HUES6 (cell line): ENCODE results near the gene SMG6.

Source experiments
- H3K27ac ChIP-seq: 2 replicates; pipeline ENCODE4 v1.7.0; 2013; ENCODE audit warnings: low read depth, mild to moderate bottlenecking, low read length, inconsistent platforms
- H3K27me3 ChIP-seq: 2 replicates; pipeline ENCODE4 v1.6.1; 2013; ENCODE audit warnings: low read length; ENCODE audit not compliant: control insufficient read depth, insufficient read depth
- H3K36me3 ChIP-seq: 2 replicates; pipeline ENCODE4 v1.6.1; 2013; ENCODE audit warnings: low read length; ENCODE audit not compliant: control insufficient read depth, insufficient read depth
- H3K4me1 ChIP-seq: 2 replicates; pipeline ENCODE4 v1.6.1; 2013; ENCODE audit warnings: low read length; ENCODE audit not compliant: control insufficient read depth, insufficient read depth
- H3K4me3 ChIP-seq: 2 replicates; pipeline ENCODE4 v1.5.1; 2013; ENCODE audit warnings: low read depth, low read length
- H3K9ac ChIP-seq: one replicate; pipeline ENCODE4 v1.6.1; 2013; ENCODE audit warnings: mild to moderate bottlenecking, low read length
- H3K9me3 ChIP-seq: 2 replicates; pipeline ENCODE4 v1.6.1; 2013; ENCODE audit warnings: low read depth, low read length; ENCODE audit not compliant: control insufficient read depth, insufficient read depth

The SMG6 gene

DNA sequence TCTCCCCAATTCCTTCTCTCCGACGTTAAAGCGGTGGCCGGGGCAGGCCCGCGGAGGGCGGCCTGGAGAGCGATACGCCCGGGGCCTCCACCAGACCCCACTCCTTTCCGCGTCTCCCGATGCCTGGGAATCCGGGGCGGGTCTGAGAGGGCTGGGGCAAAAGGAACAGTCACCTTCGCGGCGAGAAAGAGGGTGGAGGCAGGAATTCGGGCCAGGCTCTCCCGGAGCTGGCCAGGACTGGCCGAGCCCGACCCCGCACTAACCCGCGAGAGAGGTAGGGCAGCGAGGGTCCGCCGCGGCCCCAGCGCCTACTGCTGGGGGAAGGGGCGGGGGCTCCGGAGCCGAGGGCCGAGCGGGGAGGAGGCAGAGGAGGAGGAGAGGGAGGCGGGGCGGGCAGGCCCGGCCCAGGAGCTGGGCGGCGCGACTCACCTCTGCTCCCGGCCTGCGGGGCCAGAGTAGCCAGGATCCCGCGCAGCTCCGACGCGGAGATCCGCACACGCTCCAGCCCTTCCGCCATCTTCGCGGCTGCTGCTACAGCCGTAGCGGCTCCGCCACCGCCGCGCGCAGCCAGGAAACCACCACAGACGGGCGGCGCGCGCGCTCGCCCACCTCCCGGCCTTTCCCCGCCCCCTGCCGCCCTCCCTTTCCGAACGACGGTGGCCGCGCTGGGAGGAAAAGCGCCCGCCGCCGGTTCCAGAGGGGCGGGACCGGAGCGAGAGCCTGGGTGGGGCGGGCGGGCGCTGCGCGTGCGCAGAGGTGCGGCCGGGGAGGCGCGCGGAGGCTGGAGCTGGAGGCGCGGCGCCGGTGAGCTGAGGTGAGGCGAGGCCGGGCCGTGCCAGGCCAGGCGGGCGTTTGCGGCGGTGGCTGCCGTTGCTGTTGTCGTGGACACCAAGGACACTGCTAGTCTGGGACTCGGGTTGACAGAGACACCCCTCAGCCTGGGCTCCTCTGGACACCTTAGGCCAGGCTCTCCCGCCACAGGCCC, at the start of gene SMG6, which contains the start of gene SRR:
Gene SMG6 (minus strand): TSS at position 582 of the 985 bp plus-strand sequence. CDS start 65 bp downstream, at position 517.
Gene SRR (plus strand): TSS at position 747 of the 985 bp plus-strand sequence. CDS start 11,611 bp downstream, outside the sequence.
- Histone ChIP-seq H3K4me1 (no peaks in the 10 kb centered on the region), H3K4me3 (peak within 1 kb of the TSS; percentile 81), H3K9me3 (no peaks in the 10 kb centered on the region), H3K27me3 (no peaks in the 10 kb centered on the region), H3K9ac (peak within 1 kb of the TSS; percentile 85), H3K36me3 (peaks cover 18% of the 10 kb centered on the region), H3K27ac (peak within 1 kb of the TSS; percentile 68)

DNA sequence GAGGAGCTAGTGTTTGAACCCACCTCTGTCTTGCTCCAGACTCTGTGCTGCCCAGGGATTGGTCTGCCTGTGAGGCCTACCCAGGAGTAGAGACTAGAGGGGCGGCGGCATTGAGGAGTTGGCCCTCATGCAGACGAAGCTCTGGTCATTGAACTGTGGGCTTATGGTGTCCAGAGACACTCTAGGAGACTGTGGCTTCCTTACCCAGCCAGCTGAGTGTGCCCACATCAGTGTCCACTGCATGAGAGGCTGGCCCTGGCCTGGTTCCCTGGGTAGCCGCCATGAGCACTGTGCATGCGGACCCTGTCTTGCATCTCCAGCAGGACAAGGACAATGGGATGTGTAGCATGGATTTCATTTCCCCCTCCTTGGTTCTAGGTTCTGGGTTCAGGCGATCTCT, 47.7 kb upstream of the SMG6 start:
- H3K36me3 ChIP-seq, result no peaks in the 10 kb centered on the region
- H3K9ac ChIP-seq, result no peak overlapping the region
- H3K4me1 ChIP-seq, result peaks cover 16% of the 10 kb centered on the region
- H3K27ac ChIP-seq, result no peak overlapping the region
- no peak overlapping the region for H3K4me3 ChIP-seq
- no peaks in the 10 kb centered on the region for H3K27me3 ChIP-seq
- no peaks in the 10 kb centered on the region for H3K9me3 ChIP-seq

DNA sequence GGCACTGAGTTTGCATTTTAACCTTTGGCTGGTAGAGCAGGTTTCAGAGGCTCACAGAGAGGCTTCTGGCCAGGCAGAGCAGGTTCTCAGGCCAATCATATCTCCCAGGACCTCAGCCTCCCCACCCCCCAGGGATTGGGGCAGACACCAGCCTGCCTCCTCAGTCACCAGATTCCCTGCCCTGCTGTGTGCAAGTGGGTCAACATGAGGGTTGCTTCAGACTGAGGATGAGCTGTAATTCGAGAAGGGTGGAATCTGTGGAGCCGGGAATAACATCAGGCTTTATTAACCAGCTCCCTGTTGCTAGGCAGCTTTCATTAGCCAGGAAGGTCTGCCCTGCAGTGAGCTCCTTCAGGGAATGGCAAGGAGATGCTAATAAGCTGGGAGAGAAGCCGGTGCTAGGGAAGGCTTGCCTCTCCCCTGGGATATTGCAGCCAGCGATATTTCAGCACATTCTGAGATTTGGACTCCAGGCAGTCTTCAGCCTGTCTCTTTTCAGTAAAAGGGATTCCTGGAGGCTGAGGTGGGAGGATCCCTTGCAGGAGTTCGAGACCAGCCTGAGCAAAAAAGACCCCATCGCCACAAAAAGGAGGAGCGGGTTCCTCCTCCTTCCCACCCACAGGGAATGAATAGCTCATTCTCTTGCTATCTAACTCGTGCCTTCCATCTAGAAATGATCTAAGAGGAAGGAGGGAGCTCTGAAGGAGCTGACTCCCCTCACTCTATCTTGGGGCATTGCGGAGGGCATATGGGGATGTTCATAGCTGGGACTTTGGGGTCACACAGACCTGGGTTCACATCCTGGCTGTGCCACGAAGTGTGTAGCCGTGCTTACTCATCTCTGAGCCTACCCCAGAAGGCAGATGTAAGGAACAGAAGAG, 44.5 kb upstream of the SMG6 start:
- peaks cover 16% of the 10 kb centered on the region for H3K4me1 ChIP-seq
- peak overlapping the region; percentile 61 for H3K9ac ChIP-seq
- no peaks in the 10 kb centered on the region for H3K27me3 ChIP-seq
- peaks cover 10% of the 10 kb centered on the region for H3K36me3 ChIP-seq
- H3K4me3 ChIP-seq, result peak overlapping the region; percentile 38
- H3K9me3 ChIP-seq, result no peaks in the 10 kb centered on the region
- peak overlapping the region; percentile 74 for H3K27ac ChIP-seq

DNA sequence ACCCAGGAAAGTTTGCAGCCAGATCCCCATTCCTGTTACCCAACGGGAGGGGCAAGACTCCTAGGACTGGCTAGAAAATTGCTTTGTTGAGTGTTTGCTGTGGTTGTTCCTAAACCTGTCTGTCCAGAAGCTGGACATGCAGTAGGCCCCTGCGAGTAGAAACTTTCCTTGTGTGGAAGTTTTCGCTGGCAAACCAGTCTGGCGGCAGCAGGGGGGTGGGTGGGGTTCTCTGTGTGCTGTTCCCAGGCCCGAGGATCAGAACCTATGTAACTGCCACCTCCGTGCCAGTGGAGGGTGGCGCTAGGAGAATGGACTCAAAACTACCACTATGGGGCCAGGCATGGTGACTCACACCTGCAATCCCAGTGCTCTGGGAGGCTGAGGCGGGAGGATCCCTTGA, 42.9 kb upstream of the SMG6 start:
- Histone ChIP-seq H3K4me3 (no peak overlapping the region), H3K27ac (no peak overlapping the region), H3K9ac (no peak overlapping the region), H3K36me3 (peaks cover 15% of the 10 kb centered on the region), H3K9me3 (no peaks in the 10 kb centered on the region), H3K27me3 (no peaks in the 10 kb centered on the region), H3K4me1 (peaks cover 13% of the 10 kb centered on the region)

DNA sequence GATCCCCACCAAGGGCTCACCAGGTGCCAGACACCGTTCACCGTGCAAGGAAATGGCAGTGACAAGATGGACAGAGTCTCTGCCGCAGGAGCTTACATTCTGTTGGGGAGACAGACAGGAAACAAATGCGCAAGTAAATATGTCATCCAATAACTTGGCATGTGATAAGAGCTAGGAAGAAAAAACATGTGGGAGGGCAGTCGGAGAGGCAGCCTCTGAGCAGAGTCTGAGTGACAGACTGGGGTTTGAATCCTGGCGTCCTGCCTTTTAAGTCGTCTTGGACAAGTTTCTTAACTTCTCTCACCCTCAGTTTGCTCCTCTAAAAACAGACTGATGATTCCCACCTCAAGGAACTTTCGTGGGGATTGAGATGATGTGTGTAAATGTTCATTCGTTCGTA, 40.9 kb upstream of the SMG6 start:
- Histone ChIP-seq H3K27ac (no peak overlapping the region), H3K36me3 (peaks cover 17% of the 10 kb centered on the region), H3K27me3 (no peaks in the 10 kb centered on the region), H3K4me1 (peaks cover 13% of the 10 kb centered on the region), H3K9me3 (no peaks in the 10 kb centered on the region), H3K4me3 (no peak overlapping the region), H3K9ac (no peak overlapping the region)

DNA sequence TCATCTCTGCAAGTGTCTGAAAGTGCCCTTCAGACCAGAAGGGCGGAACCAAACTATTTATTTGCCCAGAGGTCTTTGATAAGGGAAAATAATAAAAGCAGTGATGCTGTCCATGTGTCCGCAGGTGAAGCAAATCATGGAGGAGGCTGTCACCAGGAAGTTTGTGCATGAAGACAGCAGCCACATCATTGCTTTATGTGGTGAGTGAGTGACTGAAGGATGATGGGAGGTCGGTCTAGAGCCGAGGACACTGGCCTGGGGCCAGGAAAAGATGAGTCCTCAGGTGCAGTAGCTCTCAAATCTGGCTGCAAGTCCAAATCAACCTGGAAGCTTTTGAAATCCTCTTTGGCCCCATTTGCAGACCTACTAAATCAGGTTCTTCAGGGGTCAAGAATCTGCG, 39.8 kb upstream of the SMG6 start:
- Histone ChIP-seq H3K27me3 (no peaks in the 10 kb centered on the region), H3K36me3 (peaks cover 17% of the 10 kb centered on the region), H3K4me1 (peaks cover 11% of the 10 kb centered on the region), H3K9me3 (no peaks in the 10 kb centered on the region), H3K9ac (no peak overlapping the region), H3K4me3 (no peak overlapping the region), H3K27ac (no peak overlapping the region)

DNA sequence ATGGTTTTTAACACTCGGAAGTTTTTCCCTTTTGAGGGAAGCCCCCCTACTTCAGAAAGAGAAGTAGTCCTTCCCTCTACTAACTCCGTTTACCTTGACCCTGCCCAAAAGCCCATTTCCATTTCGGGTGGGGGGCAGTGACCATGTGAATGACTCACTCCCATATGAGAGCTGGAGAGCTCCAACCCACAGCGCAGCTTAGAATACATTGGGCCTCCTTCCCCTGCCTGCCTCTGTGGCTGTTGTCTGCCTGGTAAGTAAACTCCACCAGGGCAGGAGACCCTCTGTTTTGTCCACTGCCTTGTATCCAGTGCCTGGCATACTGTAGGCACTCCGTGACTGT, 34.7 kb upstream of the SMG6 start:
- H3K4me1 ChIP-seq, result peaks cover 15% of the 10 kb centered on the region
- peaks cover 31% of the 10 kb centered on the region for H3K36me3 ChIP-seq
- peak overlapping the region; percentile 96 for H3K4me3 ChIP-seq
- peak overlapping the region; percentile 75 for H3K9ac ChIP-seq
- H3K27ac ChIP-seq, result peak overlapping the region; percentile 4; the same call in 1 of the 2 replicates
- no peaks in the 10 kb centered on the region for H3K9me3 ChIP-seq
- H3K27me3 ChIP-seq, result no peaks in the 10 kb centered on the region

DNA sequence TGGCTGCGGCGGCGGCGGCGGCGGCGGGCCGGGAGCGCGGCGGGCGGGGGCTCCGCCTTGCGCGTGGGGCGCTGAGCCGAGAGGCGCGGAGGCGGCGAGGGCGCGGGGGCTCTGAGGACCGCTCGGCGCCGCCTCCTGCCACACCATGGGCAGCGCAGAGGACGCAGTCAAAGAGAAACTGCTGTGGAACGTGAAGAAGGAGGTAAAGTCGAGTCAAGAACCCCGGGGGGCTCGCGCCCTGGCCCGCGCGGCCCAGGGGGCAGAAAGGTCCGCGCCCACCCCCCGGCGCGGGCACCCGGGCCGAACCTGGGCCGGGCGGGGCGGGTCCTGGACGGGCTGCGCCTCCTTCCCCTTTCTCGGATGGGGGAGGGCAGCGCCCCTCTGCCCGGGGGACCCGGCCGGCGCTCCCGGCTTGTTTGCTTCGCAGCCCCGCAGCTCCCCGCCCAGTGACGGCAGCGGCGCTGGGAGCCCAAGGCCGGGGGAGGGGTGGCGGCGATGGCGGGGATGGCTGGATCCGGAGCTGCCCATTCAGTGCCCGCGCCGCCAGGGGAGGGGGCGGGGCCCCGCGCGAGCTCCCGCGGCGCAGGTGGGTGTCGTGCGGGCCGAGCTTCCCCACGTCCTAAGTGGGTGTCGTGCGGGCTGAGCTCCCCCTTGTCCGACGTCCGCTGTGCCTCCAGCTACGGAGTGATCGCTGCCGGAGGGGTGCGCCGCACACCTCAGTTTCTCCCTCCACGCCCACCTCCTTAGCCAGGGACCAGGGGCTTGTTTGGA, 34.1 kb upstream of the SMG6 start:
- H3K9me3 ChIP-seq, result no peaks in the 10 kb centered on the region
- H3K27ac ChIP-seq, result peak overlapping the region; percentile 4; the same call in 1 of the 2 replicates
- peaks cover 15% of the 10 kb centered on the region for H3K4me1 ChIP-seq
- H3K27me3 ChIP-seq, result no peaks in the 10 kb centered on the region
- H3K4me3 ChIP-seq, result peak overlapping the region; percentile 96
- peaks cover 37% of the 10 kb centered on the region for H3K36me3 ChIP-seq
- peak overlapping the region; percentile 75 for H3K9ac ChIP-seq

DNA sequence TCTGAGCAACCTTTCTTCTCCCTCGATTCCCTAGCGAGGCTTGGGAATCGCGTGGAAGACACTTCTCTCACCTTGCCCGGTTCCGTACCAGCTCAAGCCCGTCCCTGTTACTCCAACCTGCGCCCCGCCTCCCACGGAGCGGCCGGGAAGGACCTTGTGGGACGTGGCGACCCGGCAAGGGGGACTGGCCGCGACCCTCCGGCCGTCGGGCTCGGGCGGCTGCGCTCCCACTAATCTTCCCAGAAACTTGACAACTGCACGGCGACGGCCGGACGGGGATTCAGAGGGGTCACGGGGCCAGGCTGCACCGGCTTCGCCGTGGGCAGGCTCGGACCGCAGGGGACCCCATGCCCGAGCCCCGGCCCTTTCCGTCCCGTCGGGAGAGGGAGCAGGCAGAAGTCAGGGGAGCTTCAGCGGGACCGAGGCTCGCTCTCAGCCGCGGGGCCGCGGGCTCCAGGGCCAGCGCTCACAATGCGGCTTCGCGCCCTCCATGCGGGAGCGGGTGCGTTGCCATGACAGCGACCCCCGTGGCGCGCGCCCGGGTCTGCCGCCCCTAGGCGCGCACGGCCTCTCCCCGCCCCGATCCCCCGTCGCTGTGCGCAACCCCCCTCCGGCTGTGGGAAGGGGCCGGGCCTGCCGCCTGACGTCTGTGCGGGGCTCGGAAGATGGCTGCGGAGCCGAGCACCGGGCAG, 33.4 kb upstream of the SMG6 start, which contains the start of gene SGSM2:
Gene SGSM2 (plus strand): TSS at position 650 of the 692 bp plus-strand sequence. CDS start 188 bp downstream, outside the sequence.
- Histone ChIP-seq H3K27ac (peak within 1 kb of the TSS; percentile 4; the same call in 1 of the 2 replicates), H3K27me3 (no peaks in the 10 kb centered on the region), H3K4me3 (peak within 1 kb of the TSS; percentile 96), H3K9ac (peak within 1 kb of the TSS; percentile 97), H3K9me3 (no peaks in the 10 kb centered on the region), H3K36me3 (peaks cover 42% of the 10 kb centered on the region), H3K4me1 (peaks cover 15% of the 10 kb centered on the region)
